Inflammatory macrophage treated with lipopolysaccharide for 1 hour (primary cell): ENCODE results near the gene CR2.
"Not testable (repeated sequence)": the region's sequence is repeated elsewhere in the genome, so short reads cannot be mapped to it uniquely, and the experiment has no call there.

ENCODE experiments used
- DNase-seq, 2 donors: peaks; one replicate each; pipeline ENCODE4 v3.0.0-alpha.2; 2020 to 2022

CR2 gene

DNA sequence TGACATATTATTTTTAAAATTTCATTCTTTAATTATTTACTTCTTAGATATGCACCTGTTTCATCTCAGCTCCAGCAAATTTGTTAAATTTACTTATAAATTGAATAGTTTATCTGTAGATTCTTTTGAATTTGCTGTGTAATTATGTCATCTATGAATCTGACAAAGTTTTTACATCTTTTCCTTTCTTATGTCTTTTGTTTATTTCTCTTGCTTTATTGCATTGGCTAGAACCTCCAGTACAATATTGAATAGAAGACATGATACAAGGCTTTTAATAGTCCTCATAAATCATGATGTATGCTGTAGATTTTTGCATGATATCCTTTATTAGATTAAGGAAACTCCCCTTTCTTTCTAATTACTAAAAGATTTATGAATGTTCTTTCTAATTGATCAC, 62.6 kb downstream of the CR2 start:
- DNase-seq, result no peak

DNA sequence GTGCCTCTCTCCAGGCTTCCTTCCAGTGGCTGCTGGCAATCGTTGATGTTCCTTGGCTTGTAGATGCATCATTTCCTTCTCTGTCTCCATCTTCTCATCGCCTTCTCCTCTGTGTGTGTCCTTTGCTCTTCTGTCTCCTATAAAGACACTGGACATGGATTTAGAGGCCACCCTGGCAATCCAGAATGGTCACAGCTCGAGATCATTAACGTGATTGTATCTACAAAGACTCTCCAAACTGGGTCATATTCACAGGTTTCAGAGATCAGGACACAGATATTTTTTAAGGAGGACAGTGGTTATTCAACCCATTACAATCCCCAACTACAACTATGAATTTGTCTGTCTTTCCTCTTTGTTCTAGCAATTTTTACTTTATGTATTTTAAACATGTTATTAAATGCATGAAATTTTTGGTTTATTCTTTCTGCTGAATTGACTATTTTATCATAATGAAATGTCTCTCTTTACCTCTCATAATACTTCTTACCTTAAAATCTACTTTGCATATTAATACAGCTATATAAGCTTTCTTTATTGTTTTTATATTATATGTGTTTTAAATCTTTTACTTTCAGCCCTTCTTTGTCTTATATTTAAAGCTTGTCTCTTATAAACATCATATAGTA, 64.6 kb downstream of the CR2 start:
- DNase-seq, result no peak

DNA sequence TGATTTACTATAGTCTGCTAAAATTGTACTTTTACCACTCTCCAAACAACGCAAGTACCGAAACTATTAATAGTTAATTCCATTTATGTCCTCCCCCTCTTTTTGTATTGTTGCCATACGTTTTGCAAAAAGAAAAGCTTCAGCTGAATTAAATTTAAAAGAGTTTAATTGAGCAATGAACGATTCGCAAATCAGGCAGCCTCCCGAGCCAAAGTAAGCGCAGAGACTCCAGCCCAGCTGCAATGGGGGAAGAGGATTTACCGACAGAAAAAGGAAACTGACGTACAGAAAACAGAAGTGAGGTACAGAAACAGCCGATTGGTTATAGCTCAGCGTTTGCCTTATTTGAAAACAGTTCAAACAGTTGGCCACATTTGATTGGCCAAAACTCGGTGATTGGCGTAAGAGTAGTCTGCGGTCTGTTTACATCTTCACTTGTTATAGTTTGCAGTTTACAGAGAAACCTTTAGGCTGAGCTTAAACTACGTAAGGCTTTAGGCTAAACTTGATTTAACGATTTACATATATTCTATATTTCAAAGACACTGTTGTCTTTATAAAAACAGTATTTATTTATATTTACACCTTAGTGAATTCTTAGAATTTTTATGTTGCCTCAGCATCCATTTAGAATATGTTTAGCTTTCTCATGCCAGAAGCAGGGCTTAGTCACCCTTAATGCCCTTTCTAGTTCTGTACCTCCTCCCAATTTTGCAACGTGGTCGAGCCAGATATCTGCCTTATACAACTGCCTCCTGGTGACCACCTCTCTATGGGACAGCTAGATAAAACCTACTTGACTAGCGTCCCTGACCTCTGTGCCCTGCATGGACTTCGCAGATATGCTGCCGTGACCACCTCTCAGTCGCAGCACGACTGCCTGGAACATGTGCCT, 65.6 kb downstream of the CR2 start:
- DNase-seq, result no peak

DNA sequence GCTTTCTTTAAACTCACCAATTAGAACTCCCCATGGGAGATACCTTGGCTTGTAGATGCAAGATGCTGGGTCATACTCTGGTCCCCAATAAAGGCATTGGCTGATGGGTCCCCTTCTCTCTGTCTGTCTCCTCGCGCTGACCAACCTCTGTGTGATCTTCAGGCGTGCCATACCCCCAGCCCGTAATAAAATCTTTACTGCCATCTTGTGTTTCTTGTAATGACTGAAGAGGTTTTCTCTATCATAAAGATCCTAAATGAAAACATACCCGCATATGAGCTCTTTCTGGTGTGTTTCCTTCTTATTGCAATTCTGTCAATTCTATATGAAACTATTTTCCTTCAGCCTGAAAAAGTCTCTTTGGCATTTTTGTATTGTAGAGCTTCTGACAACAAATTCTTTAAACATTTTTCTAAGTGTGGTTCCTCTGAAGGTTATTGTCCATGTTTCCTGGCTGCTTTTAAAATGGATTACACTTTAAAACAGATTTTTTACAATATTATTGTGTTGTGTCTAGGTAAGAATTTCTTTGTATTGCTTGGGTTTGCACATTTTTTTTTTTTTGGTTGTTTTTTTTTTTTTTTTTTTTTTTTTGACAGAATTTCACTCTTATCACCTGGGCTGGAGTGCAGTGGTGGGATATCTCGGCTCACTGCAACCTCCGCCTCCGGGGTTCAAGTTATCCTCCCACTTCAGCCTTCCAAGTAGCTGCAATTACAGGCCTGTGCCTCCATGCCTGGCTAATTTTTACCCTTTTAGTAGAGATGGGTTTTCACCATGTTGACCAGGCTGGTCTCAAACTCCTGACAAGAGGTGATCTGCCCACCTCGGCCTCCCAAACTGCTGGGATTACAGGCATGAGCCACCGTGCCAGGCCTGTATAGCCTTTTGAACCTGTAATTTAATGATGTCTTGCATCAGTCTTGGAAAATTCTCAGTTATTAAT, 66.5 kb downstream of the CR2 start:
- DNase-seq, result not testable (repeated sequence)

DNA sequence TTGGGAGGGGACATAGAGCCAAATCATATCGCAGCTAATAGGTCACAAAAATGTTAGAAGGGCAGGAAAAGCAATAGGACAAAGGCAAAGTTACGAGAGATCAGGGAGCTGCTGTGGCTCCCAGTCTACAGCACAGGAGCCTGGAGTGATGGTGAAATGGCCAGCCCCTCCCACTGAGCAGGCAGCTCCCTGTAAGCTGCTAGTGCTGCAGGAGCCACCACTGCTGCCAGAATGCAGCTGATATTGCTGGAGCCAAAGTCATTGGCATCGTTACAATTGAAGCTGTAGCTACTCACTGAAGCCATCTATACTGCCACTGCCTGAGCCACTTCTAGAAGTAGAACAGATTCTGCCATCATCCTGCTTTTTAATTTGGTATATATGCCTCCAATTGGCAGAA, 71.1 kb downstream of the CR2 start:
- DNase-seq, result not testable (repeated sequence)

DNA sequence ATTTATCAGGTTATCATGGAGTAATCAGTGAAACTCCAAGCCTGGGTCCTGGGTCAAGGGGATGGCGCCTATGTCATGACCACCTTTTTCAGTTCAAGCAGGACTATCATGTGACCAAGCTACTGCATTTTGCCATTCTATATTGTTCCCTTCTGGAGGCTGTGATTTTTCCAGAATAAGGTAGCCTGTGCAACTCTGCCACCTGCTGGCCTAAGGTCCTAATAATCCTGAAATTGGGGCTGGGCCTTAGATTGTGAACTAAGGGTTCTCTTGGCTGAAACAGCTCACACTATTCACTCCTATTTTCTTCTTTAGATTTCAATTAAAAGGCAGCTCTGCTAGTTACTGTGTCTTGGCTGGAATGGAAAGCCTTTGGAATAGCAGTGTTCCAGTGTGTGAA, 74.3 kb downstream of the CR2 start:
- not testable (repeated sequence) for DNase-seq

DNA sequence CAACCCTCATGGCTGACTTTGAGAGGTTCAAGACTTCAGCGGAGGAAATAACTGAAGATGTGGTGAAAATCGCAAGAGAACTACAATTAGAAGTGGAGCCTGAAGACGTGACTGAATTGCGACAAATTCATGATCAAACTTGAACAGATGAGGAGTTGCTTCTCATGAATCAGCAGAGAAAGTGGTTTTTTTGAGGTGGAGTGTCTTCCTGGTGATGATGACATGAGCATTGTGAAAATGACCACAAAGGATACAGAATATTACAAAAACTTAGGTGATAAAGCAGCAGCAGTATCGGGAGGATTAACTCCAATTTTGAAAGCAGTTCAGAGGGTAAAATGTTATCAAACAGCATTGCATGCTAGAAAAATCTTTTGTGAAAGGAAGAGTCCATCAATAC, 82.1 kb downstream of the CR2 start:
- DNase-seq, result not testable (repeated sequence)
